DOHH2 (cell line): Measurements from ENCODE around the gene GRB10.
"Not testable (repeated sequence)": the region's sequence is repeated elsewhere in the genome, so short reads cannot be mapped to it uniquely, and the experiment has no call there.

Experiments used
- H3F3A ChIP-seq: fragments of 200-600 bp; sonication (generic), shearing (Covaris generic); 2 replicates; pipeline ENCODE4 v1.6.0; 2016; ENCODE audit warnings: antibody characterized with exemption, mild to moderate bottlenecking; ENCODE audit not compliant: control insufficient read depth, insufficient read depth
- H3K27ac ChIP-seq: fragments of 200-600 bp; sonication (generic); 2 replicates; pipeline ENCODE4 v1.5.1; 2014; ENCODE audit warnings: low read depth, mild to moderate bottlenecking, low read length, moderate library complexity
- H3K27me3 ChIP-seq: fragments of 200-600 bp; sonication (generic); 2 replicates; pipeline ENCODE4 v1.6.1; 2014; ENCODE audit warnings: mild to moderate bottlenecking, low read length, mixed read lengths; ENCODE audit not compliant: control insufficient read depth
- H3K36me3 ChIP-seq: fragments of 200-600 bp; sonication (generic); 2 replicates; pipeline ENCODE4 v1.6.1; 2014; ENCODE audit warnings: mild to moderate bottlenecking, low read length, moderate library complexity, mixed read lengths; ENCODE audit not compliant: control insufficient read depth
- H3K4me1 ChIP-seq: fragments of 200-600 bp; sonication (generic); 2 replicates; pipeline ENCODE4 v1.6.1; 2014; ENCODE audit warnings: mild to moderate bottlenecking, low read length, mixed read lengths; ENCODE audit not compliant: control insufficient read depth
- H3K4me2 ChIP-seq: fragments of 200-600 bp; sonication (generic); 2 replicates; pipeline ENCODE4 v1.6.0; 2014; ENCODE audit warnings: mild to moderate bottlenecking, low read length, moderate library complexity
- H3K4me3 ChIP-seq: fragments of 200-600 bp; sonication (generic); 2 replicates; pipeline ENCODE4 v1.5.1; 2014; ENCODE audit warnings: mild to moderate bottlenecking, low read length, mixed read lengths
- H3K79me2 ChIP-seq: fragments of 200-600 bp; sonication (generic); 2 replicates; pipeline ENCODE4 v1.6.1; 2014; ENCODE audit warnings: mild to moderate bottlenecking, low read length, mixed read lengths; ENCODE audit not compliant: control insufficient read depth
- H3K9me2 ChIP-seq: fragments of 200-600 bp; sonication (generic); replicated peaks from 2 replicates; pipeline ENCODE4 v1.6.1; 2014; ENCODE audit warnings: mild to moderate bottlenecking, low read length, mixed read lengths; ENCODE audit not compliant: control insufficient read depth
- H3K9me3 ChIP-seq: fragments of 200-600 bp; sonication (generic); 2 replicates; pipeline ENCODE4 v1.6.1; 2014; ENCODE audit warnings: antibody characterized with exemption, low read length, mixed read lengths; ENCODE audit not compliant: control insufficient read depth, insufficient read depth
- H4K20me1 ChIP-seq: fragments of 200-600 bp; sonication (generic); 2 replicates; pipeline ENCODE4 v1.6.0; 2014; ENCODE audit warnings: low read depth, mild to moderate bottlenecking, antibody characterized with exemption, low read length, moderate library complexity; ENCODE audit not compliant: control insufficient read depth, insufficient read depth
- EZH2phosphoT487 ChIP-seq: fragments of 200-600 bp; sonication (generic); IDR thresholded peaks from 2 replicates; pipeline ENCODE4 v1.6.1; 2017; ENCODE audit warnings: borderline replicate concordance, mild to moderate bottlenecking, antibody characterized with exemption, low read length, moderate library complexity, mixed read lengths
- TF ChIP-seq, protein P1 (sequence below): fragments of 200-600 bp; sonication (generic); IDR thresholded peaks from one replicate; pipeline ENCODE4 v1.5.1; 2014; ENCODE audit warnings: antibody characterized with exemption, mild to moderate bottlenecking, low read depth, low read length; ENCODE audit not compliant: poor library complexity, severe bottlenecking

The GRB10 gene

DNA sequence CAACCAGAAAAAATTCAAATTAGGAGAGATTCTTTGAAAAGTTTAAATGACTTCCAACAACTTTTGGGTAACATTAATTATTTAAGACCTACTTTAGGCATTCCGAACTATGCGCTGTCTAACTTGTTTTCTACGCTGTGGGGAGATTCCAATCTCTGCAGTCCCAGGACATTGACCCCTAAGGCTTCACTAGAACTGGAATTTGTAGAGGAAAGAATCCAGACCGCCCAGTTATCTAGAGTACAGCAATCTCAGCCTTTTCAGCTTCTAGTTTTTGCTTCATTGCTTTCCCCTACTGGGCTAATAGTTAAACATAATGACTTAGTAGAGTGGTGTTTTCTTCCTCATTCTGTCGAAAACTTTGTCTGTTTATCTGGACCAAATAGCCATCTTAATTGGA, 202.6 kb downstream of the GRB10 start:
- Histone ChIP-seq H3K4me3 (no peak overlapping the region), H3K27ac (no peak overlapping the region), H3K9me3 (no peaks in the 10 kb centered on the region; the same call in 1 of the 2 replicates), H3K4me2 (no peak overlapping the region), H3K4me1 (no peaks in the 10 kb centered on the region), H4K20me1 (no peaks in the 10 kb centered on the region), H3K27me3 (no peaks in the 10 kb centered on the region), H3K36me3 (no peaks in the 10 kb centered on the region), H3K9me2 (no peaks in the 10 kb centered on the region), H3F3A (no peaks in the 10 kb centered on the region), H3K79me2 (no peaks in the 10 kb centered on the region)
- no peak for TF ChIP-seq EZH2phosphoT487
- TF ChIP-seq, protein P1, sequence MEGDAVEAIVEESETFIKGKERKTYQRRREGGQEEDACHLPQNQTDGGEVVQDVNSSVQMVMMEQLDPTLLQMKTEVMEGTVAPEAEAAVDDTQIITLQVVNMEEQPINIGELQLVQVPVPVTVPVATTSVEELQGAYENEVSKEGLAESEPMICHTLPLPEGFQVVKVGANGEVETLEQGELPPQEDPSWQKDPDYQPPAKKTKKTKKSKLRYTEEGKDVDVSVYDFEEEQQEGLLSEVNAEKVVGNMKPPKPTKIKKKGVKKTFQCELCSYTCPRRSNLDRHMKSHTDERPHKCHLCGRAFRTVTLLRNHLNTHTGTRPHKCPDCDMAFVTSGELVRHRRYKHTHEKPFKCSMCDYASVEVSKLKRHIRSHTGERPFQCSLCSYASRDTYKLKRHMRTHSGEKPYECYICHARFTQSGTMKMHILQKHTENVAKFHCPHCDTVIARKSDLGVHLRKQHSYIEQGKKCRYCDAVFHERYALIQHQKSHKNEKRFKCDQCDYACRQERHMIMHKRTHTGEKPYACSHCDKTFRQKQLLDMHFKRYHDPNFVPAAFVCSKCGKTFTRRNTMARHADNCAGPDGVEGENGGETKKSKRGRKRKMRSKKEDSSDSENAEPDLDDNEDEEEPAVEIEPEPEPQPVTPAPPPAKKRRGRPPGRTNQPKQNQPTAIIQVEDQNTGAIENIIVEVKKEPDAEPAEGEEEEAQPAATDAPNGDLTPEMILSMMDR = no peak

DNA sequence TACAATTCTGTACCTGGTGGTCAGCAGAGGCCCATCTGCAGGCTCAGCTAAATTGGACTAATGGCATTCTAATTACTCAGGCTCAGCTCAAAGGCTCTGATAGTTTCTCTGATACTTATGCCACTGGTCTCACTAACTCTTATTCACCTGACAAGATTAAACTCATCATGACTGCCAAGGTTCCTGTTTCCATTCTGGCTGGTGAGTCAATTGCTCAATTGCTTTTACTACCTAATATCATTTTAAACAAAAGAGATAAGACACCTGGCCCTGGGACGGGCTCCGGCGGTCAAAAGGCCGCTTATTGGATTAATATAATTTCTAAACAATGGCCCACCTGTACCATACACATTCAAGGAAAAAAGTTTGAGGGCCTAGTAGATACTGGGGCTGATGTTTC, 204.6 kb downstream of the GRB10 start:
- not testable (repeated sequence) for H4K20me1 ChIP-seq, H3K4me1 ChIP-seq, H3K4me2 ChIP-seq, H3F3A ChIP-seq, H3K9me3 ChIP-seq, H3K27ac ChIP-seq, H3K9me2 ChIP-seq, H3K79me2 ChIP-seq, H3K27me3 ChIP-seq, H3K36me3 ChIP-seq, H3K4me3 ChIP-seq

DNA sequence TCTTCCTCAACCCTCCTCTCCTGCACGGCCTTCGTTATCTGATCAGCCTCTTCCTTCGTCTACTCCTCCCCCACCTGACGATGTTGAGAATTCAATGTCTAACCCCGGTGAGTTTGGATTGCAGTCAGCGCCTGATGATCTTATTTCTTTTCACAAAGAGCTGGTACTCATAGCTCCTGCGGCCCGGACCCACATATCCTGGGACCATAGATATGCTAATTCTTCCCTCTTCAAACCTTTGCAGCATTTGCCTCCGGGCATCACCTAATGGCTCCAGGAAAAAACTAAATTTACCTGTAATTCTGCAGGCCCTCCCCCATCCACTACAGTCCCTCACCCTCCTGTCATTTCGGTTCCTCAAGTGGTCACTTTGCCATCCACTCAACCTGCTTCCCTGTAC, 205.1 kb downstream of the GRB10 start:
- Histone ChIP-seq H4K20me1 (no peaks in the 10 kb centered on the region), H3F3A (no peaks in the 10 kb centered on the region), H3K9me2 (no peaks in the 10 kb centered on the region), H3K79me2 (no peaks in the 10 kb centered on the region), H3K4me2 (no peak overlapping the region), H3K4me3 (no peak overlapping the region), H3K4me1 (no peaks in the 10 kb centered on the region), H3K27me3 (no peaks in the 10 kb centered on the region), H3K36me3 (no peaks in the 10 kb centered on the region), H3K27ac (no peak overlapping the region), H3K9me3 (no peaks in the 10 kb centered on the region)
- TF ChIP-seq, protein P1 = no peak
- TF ChIP-seq EZH2phosphoT487 = no peak

DNA sequence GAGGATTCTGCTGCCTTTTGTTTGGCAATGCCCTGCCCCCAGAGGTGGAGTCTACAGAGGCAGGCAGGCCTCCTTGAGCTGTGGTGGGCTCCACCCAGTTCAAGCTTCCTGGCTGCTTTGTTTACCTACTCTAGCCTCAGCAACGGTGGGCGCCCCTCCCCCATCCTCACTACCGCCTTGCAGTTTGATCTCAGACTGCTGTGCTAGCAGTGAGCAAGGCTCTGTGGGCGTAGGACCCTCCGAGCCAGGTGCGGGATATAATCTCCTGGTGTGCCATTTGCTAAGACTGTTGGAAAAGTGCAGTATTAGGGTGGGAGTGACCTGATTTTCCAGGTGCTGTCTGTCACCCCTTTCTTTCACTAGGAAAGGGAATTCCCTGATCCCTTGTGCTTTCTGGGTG, 206.3 kb downstream of the GRB10 start:
- not testable (repeated sequence) for H3K9me2 ChIP-seq, H3K27ac ChIP-seq, H3K9me3 ChIP-seq, H3K4me1 ChIP-seq, H3K4me2 ChIP-seq, H3K27me3 ChIP-seq, H4K20me1 ChIP-seq, H3K4me3 ChIP-seq, H3K36me3 ChIP-seq, H3K79me2 ChIP-seq, H3F3A ChIP-seq
